ENCODE results near the gene HOXD1. TPM values are rescaled to one million over a fixed set of nuclear protein-coding genes. Genes with fewer than 3 reads are reported as not detected.

HOXD1 gene
- total RNA-seq, 1 donor from 2014 or later, result not detected

- no peak for DNase-seq (ENCODE audit: low read depth, low spot score)
- Mint-ChIP-seq H3K4me3 (no peak overlapping the region), H3K36me3 (ENCODE audit: low read depth) (no peaks in the 10 kb centered on the region), H3K4me1 (peaks cover 4% of the 10 kb centered on the region), H3K9me3 (no peaks in the 10 kb centered on the region), H3K27ac (ENCODE audit: unreplicated experiment) (no peak overlapping the region), H3K27me3 (ENCODE audit: low read depth) (peaks cover 100% of the 10 kb centered on the region)
- no peak for TF ChIP-seq CTCF (conservative IDR thresholded peaks at IDR 0.05)
These were observed 46.2 kb upstream of the HOXD1 start for GRCh38 chr2:176142281-176142680.

- Mint-ChIP-seq H3K4me1 (no peaks in the 10 kb centered on the region), H3K27me3 (ENCODE audit: low read depth) (peaks cover 100% of the 10 kb centered on the region)
These were observed 43.1 kb upstream of the HOXD1 start for GRCh38 chr2:176145085-176145969.

GRCh38 chr2:176146101-176146500 is 42.4 kb upstream of the HOXD1 start:
- H3K36me3 Mint-ChIP-seq (ENCODE audit: low read depth), result no peaks in the 10 kb centered on the region
- H3K4me1 Mint-ChIP-seq, result no peaks in the 10 kb centered on the region
- no peak overlapping the region for H3K4me3 Mint-ChIP-seq
- no peak overlapping the region for H3K27ac Mint-ChIP-seq (ENCODE audit: unreplicated experiment)
- no peak for DNase-seq (ENCODE audit: low read depth, low spot score)
- H3K27me3 Mint-ChIP-seq (ENCODE audit: low read depth), result peaks cover 100% of the 10 kb centered on the region
- TF ChIP-seq CTCF (conservative IDR thresholded peaks at IDR 0.05), result no peak
- H3K9me3 Mint-ChIP-seq, result no peaks in the 10 kb centered on the region

More at GRCh38 chr2:176145085-176145969, 43.1 kb upstream of the HOXD1 start:
- no peaks in the 10 kb centered on the region for H3K9me3 Mint-ChIP-seq
- no peaks in the 10 kb centered on the region for H3K36me3 Mint-ChIP-seq (ENCODE audit: low read depth)
- H3K27ac Mint-ChIP-seq (ENCODE audit: unreplicated experiment), result no peak overlapping the region
- no peak for DNase-seq (ENCODE audit: low read depth, low spot score)
- TF ChIP-seq CTCF (conservative IDR thresholded peaks at IDR 0.05), result no peak
- no peak overlapping the region for H3K4me3 Mint-ChIP-seq

- no peak for DNase-seq (ENCODE audit: low read depth, low spot score)
- Mint-ChIP-seq H3K9me3 (no peaks in the 10 kb centered on the region), H3K27me3 (ENCODE audit: low read depth) (peaks cover 100% of the 10 kb centered on the region), H3K4me1 (no peaks in the 10 kb centered on the region), H3K36me3 (ENCODE audit: low read depth) (no peaks in the 10 kb centered on the region), H3K27ac (ENCODE audit: unreplicated experiment) (no peak overlapping the region), H3K4me3 (no peak overlapping the region)
- TF ChIP-seq CTCF (conservative IDR thresholded peaks at IDR 0.05), result no peak
These were observed 41.8 kb upstream of the HOXD1 start for GRCh38 chr2:176146645-176147044.

GRCh38 chr2:176147210-176147799 is 41.2 kb upstream of the HOXD1 start:
- no peak for TF ChIP-seq CTCF (conservative IDR thresholded peaks at IDR 0.05)
- no peaks in the 10 kb centered on the region for H3K36me3 Mint-ChIP-seq (ENCODE audit: low read depth)
- H3K9me3 Mint-ChIP-seq, result no peaks in the 10 kb centered on the region
- no peaks in the 10 kb centered on the region for H3K4me1 Mint-ChIP-seq
- DNase-seq (ENCODE audit: low read depth, low spot score), result no peak
- no peak overlapping the region for H3K4me3 Mint-ChIP-seq
- H3K27ac Mint-ChIP-seq (ENCODE audit: unreplicated experiment), result no peak overlapping the region
- H3K27me3 Mint-ChIP-seq (ENCODE audit: low read depth), result peaks cover 99% of the 10 kb centered on the region
